ENCODE measurements around the gene CWC15. TPM values are rescaled to one million over a fixed set of nuclear protein-coding genes. Genes with fewer than 3 reads are reported as not detected.
"Not testable (repeated sequence)": the region's sequence is repeated elsewhere in the genome, so short reads cannot be mapped to it uniquely, and the experiment has no call there.

The CWC15 gene
- total RNA-seq (ENCODE audit: low replicate concordance) = 61.4 and 103 TPM in 2 replicates

DNA sequence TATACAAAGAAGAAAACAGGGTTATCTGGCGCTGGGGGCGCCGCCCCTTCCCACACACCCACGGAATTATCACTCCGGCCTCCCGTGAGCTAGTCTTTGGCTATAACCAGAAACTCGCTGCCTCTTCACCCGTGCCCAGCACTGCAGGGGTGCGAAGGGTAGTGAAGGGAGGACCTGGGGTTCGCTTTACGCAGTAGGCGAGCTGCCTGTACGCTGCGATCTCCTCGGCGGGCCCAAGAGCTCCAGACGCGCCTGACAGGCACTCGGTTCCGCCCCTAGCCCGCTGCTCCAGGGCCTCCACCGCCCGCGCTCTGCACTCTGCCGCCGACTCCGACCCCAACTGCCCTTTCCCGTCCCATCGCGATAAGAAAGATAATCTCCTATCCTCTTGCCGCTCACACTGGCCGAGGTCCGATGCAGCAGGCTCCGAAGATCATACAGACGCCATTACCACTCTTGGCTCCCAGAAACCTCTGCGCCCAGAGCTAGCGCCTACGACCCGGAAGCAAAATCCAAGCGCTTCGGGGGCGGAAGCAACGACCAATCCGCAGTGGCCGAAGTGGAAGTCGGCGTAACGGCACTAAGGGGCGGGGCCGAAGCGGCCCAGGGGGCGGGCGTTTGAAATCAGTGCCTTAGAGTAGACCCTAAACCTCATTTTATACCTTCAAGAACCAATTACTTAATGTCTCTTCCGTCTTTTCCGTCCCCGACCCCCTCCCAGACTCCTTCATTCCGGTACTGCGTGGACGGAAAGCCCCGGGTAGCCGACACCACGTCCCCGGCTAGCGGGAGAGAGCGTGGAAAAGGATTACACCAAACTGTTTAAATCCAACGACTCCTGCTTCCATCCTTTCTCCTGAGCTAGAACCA is at the start of gene CWC15, which contains the start of gene KDM4D:
Gene CWC15, minus strand, starts transcription at position 458 of the 870 bp plus-strand sequence. CDS start 1,371 bp downstream, outside the sequence.
Gene KDM4D, plus strand, starts transcription at position 611 of the 870 bp plus-strand sequence. CDS start 23,664 bp downstream, outside the sequence.
- peak within 1 kb of the TSS; percentile 85 for H3K4me3 ChIP-seq
- H3K27me3 ChIP-seq = no peaks in the 10 kb centered on the region
- Mint-ChIP-seq H3K27ac (peak within 1 kb of the TSS; percentile 98), H3K36me3 (peaks cover 14% of the 10 kb centered on the region), H3K9me3 (no peaks in the 10 kb centered on the region), H3K4me1 (peaks cover 9% of the 10 kb centered on the region), H3K27me3 (ENCODE audit: insufficient read depth, low read depth) (no peaks in the 10 kb centered on the region), H3K4me3 (peak within 1 kb of the TSS; percentile 100)
- peak; percentile 96 for DNase-seq (ENCODE audit: low spot score)
- peaks cover 43% of the 10 kb centered on the region for H3F3A ChIP-seq (ENCODE audit: low read depth)
- TF ChIP-seq EZH2phosphoT487 (IDR thresholded peaks at IDR 0.05) = peak; percentile 21
- TF ChIP-seq EZH2 (IDR thresholded peaks at IDR 0.05) = peak; percentile 2
- TF ChIP-seq, protein P1, sequence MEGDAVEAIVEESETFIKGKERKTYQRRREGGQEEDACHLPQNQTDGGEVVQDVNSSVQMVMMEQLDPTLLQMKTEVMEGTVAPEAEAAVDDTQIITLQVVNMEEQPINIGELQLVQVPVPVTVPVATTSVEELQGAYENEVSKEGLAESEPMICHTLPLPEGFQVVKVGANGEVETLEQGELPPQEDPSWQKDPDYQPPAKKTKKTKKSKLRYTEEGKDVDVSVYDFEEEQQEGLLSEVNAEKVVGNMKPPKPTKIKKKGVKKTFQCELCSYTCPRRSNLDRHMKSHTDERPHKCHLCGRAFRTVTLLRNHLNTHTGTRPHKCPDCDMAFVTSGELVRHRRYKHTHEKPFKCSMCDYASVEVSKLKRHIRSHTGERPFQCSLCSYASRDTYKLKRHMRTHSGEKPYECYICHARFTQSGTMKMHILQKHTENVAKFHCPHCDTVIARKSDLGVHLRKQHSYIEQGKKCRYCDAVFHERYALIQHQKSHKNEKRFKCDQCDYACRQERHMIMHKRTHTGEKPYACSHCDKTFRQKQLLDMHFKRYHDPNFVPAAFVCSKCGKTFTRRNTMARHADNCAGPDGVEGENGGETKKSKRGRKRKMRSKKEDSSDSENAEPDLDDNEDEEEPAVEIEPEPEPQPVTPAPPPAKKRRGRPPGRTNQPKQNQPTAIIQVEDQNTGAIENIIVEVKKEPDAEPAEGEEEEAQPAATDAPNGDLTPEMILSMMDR (IDR thresholded peaks at IDR 0.05) = no peak
- H3K9me3 ChIP-seq (ENCODE audit: low read depth) = no peaks in the 10 kb centered on the region
- peaks cover 14% of the 10 kb centered on the region for H4K20me1 ChIP-seq (ENCODE audit: low read depth)
- peak within 1 kb of the TSS; percentile 94 for H3K9ac ChIP-seq
- H3K4me1 ChIP-seq = peaks cover 8% of the 10 kb centered on the region
- peaks cover 33% of the 10 kb centered on the region for H3K79me2 ChIP-seq (ENCODE audit: low read depth)
- peak within 1 kb of the TSS; percentile 96 for H2AFZ ChIP-seq (replicated peaks)
- peak within 1 kb of the TSS; percentile 40 for H3K27ac ChIP-seq
- H3K4me2 ChIP-seq = peak within 1 kb of the TSS; percentile 93
- peaks cover 19% of the 10 kb centered on the region for H3K36me3 ChIP-seq

DNA sequence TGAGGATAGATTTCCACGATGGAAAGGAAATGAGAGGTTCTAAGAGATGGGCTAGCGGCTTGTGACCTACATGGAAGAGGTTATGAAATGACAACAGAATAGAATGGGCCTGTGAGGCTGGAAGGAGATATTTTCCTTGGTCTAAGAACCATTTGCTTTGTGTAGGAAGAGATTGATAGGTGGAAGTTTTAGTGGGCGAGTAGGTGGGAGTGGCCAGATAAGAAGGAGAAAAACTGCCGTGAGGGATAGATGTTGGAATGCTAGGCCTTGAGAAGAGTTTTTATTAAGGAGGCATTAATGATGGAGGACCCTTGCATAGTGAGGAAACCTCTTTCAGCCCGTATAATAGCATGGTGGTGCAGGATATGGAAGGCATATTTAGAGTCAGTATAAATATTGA is 48.1 kb upstream of the CWC15 start:
- not testable (repeated sequence) for H3K4me3 ChIP-seq; H3K4me1 ChIP-seq; H3K27me3 ChIP-seq; DNase-seq (ENCODE audit: low spot score); H3K79me2 ChIP-seq (ENCODE audit: low read depth); H4K20me1 ChIP-seq (ENCODE audit: low read depth); H3K4me3 Mint-ChIP-seq; H2AFZ ChIP-seq (replicated peaks); H3K27ac Mint-ChIP-seq; H3K4me2 ChIP-seq; H3F3A ChIP-seq (ENCODE audit: low read depth); H3K4me1 Mint-ChIP-seq; H3K36me3 Mint-ChIP-seq; H3K9me3 ChIP-seq (ENCODE audit: low read depth); H3K27me3 Mint-ChIP-seq (ENCODE audit: insufficient read depth, low read depth); H3K9me3 Mint-ChIP-seq; H3K27ac ChIP-seq; H3K9ac ChIP-seq; H3K36me3 ChIP-seq

DNA sequence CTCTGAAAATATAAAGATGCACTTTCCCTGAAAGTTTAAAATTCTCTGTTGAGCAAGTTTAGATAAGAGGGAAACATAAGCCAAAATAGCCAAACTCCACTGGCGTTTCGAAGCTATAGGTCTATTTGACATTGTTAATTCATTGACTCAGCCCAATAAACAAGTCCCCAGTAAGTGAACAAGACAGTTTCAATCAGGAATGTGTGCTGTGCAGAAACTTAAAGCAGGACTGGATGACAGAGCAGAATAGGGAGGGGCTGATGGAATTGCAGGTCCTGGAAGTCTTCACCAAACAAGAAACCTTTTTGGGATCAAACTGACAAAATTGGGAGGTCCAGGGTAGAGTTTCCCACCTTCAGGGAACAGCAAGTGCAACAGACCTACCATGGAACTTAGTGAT is 42.8 kb upstream of the CWC15 start:
- Histone ChIP-seq H3K4me3 (no peak overlapping the region), H3K36me3 (no peaks in the 10 kb centered on the region), H3F3A (ENCODE audit: low read depth) (no peaks in the 10 kb centered on the region), H3K79me2 (ENCODE audit: low read depth) (no peaks in the 10 kb centered on the region), H3K4me2 (no peak overlapping the region), H3K4me1 (no peaks in the 10 kb centered on the region), H3K9me3 (ENCODE audit: low read depth) (no peaks in the 10 kb centered on the region), H2AFZ (replicated peaks) (peak overlapping the region; percentile 54), H3K9ac (no peak overlapping the region), H3K27ac (no peak overlapping the region), H3K27me3 (no peaks in the 10 kb centered on the region), H4K20me1 (ENCODE audit: low read depth) (no peaks in the 10 kb centered on the region)
- no peaks in the 10 kb centered on the region for H3K36me3 Mint-ChIP-seq
- no peaks in the 10 kb centered on the region for H3K4me1 Mint-ChIP-seq
- H3K27ac Mint-ChIP-seq = no peak overlapping the region
- TF ChIP-seq EZH2 (IDR thresholded peaks at IDR 0.05) (no peak), EZH2phosphoT487 (IDR thresholded peaks at IDR 0.05) (no peak)
- TF ChIP-seq, protein P1 (IDR thresholded peaks at IDR 0.05) = no peak
- no peak for DNase-seq (ENCODE audit: low spot score)
- H3K4me3 Mint-ChIP-seq = no peak overlapping the region
- no peaks in the 10 kb centered on the region for H3K27me3 Mint-ChIP-seq (ENCODE audit: insufficient read depth, low read depth)
- H3K9me3 Mint-ChIP-seq = no peaks in the 10 kb centered on the region

All from neural progenitor cell (in vitro differentiated cells).